ENCODE data around the gene WASF2.
A peak's percentile ranks its signal among the peaks of the same experiment; 100 is the strongest.
"Not testable (repeated sequence)": the region's sequence is repeated elsewhere in the genome, so short reads cannot be mapped to it uniquely, and the experiment has no call there.

The WASF2 gene

GRCh38 chr1:27489973-27490741, at the start of gene WASF2:
WASF2 (minus strand) TSS chr1:27490167; CDS start chr1:27428890, 61,277 bp downstream.
- DNase-seq = peak; percentile 95 to 99 (median 98)
- intact Hi-C loops (cut with DNase I) = loop anchor here (5.0 to 10.0 kb wide), 2 partner anchors 75 to 112 kb away; partner anchors contain the start of gene AHDC1

GRCh38 chr1:27538793-27539192, 48.8 kb upstream of the WASF2 start:
- intact Hi-C loops (cut with DNase I) = no loop called here
- DNase-seq = no peak

- DNase-seq; intact Hi-C loops (cut with DNase I): not testable (repeated sequence)
Observed at GRCh38 chr1:27538305-27538676, 48.3 kb upstream of the WASF2 start.

GRCh38 chr1:27536767-27537166, 46.8 kb upstream of the WASF2 start:
- intact Hi-C loops (cut with DNase I) = no loop called here
- DNase-seq = peak in 34 of 42 donors; percentile 34 to 84 (median 66)

- intact Hi-C loops (cut with DNase I) = no loop called here
- DNase-seq = peak in 25 of 42 donors; percentile 25 to 77 (median 57)
Observed at GRCh38 chr1:27536010-27536757, 46.2 kb upstream of the WASF2 start.

- intact Hi-C loops (cut with DNase I) = no loop called here
- peak in 1 of 42 donors; percentile 1 for DNase-seq
Observed at GRCh38 chr1:27535386-27535785, 45.4 kb upstream of the WASF2 start.

GRCh38 chr1:27531959-27532685, 42.2 kb upstream of the WASF2 start:
- peak in 1 of 42 donors; percentile 6 for DNase-seq
- intact Hi-C loops (cut with DNase I) = no loop called here

GRCh38 chr1:27530192-27530591, 40.2 kb upstream of the WASF2 start:
- intact Hi-C loops (cut with DNase I) = no loop called here

GRCh38 chr1:27529704-27530018, 39.7 kb upstream of the WASF2 start:
- intact Hi-C loops (cut with DNase I) = no loop called here
- no peak for DNase-seq

More at GRCh38 chr1:27530192-27530591, 40.2 kb upstream of the WASF2 start:
- no peak for DNase-seq

GRCh38 chr1:27528818-27529703, 39.1 kb upstream of the WASF2 start:
- DNase-seq = peak in 36 of 42 donors; percentile 37 to 83 (median 66)
- intact Hi-C loops (cut with DNase I) = no loop called here

GRCh38 chr1:27527890-27528817, 38.2 kb upstream of the WASF2 start:
- peak in 39 of 42 donors; percentile 39 to 83 (median 70) for DNase-seq
- intact Hi-C loops (cut with DNase I) = no loop called here

- peak in 18 of 42 donors; percentile 19 to 61 (median 50) for DNase-seq
- intact Hi-C loops (cut with DNase I) = no loop called here
Observed at GRCh38 chr1:27527223-27527889, 37.4 kb upstream of the WASF2 start.

- DNase-seq = peak in 1 of 42 donors; percentile 17
- intact Hi-C loops (cut with DNase I) = no loop called here
Observed at GRCh38 chr1:27526569-27527222, 36.7 kb upstream of the WASF2 start.

- DNase-seq = peak in 36 of 42 donors; percentile 29 to 82 (median 62)
- intact Hi-C loops (cut with DNase I) = no loop called here
Observed at GRCh38 chr1:27525296-27526272, 35.6 kb upstream of the WASF2 start.

GRCh38 chr1:27523337-27524020, 33.5 kb upstream of the WASF2 start:
- DNase-seq = no peak
- intact Hi-C loops (cut with DNase I) = no loop called here
